Upper lobe of right lung (tissue), 1 donor: Measurements from ENCODE around the gene OSBP. TPM values are rescaled to one million over a fixed set of nuclear protein-coding genes. Genes with fewer than 3 reads are reported as not detected.
A peak's percentile ranks its signal among the peaks of the same experiment; 100 is the strongest.

Source experiments
- ATAC-seq: fragments of 200-7000 bp; cut with Tn5 transposase; one replicate; pipeline ENCODE4 v1.9.1; 2020; ENCODE audit warnings: mild to moderate bottlenecking, moderate library complexity
- DNase-seq: peaks from one replicate; pipeline ENCODE4 v3.0.0-alpha.2; 2020
- H3K27ac ChIP-seq: fragments of 200-600 bp; one replicate; pipeline ENCODE4 v1.8.0; 2022
- H3K27me3 ChIP-seq: fragments of 200-600 bp; one replicate; pipeline ENCODE4 v1.8.0; 2022; ENCODE audit warnings: mild to moderate bottlenecking
- H3K36me3 ChIP-seq: fragments of 200-600 bp; one replicate; pipeline ENCODE4 v1.8.0; 2022
- H3K4me1 ChIP-seq: fragments of 200-600 bp; one replicate; pipeline ENCODE4 v1.8.0; 2022
- H3K4me3 ChIP-seq: fragments of 200-600 bp; one replicate; pipeline ENCODE4 v1.8.0; 2022; ENCODE audit warnings: mild to moderate bottlenecking
- H3K9me3 ChIP-seq: fragments of 200-600 bp; one replicate; pipeline ENCODE4 v1.8.0; 2022
- CTCF ChIP-seq: fragments of 200-600 bp; IDR thresholded peaks from one replicate; pipeline ENCODE4 v1.8.0; 2022; ENCODE audit warnings: antibody characterized with exemption
- intact Hi-C: fragments of 100-400 bp; cut with DNase I; formaldehyde crosslinking; loops from one replicate; pipeline ENCODE4 v1.11.0; 2022
- total RNA-seq: library from RNA; stranded (reverse); fragmentation: NEBNext Ultra II Directional; extraction: Animal tissue kit (Norgen Biotek cat#: 25700); gene quantifications from one replicate; pipeline ENCODE4 v1.2.1, GENCODE V29; 2021
- donor health status: DM: no; HTN: yes; CAD: no; lungs with severe emphysema.

The OSBP gene
- total RNA-seq, 1 donor from 2014 or later: 39.9 TPM

- H3K9me3 ChIP-seq: no peaks in the 10 kb centered on the region
- H3K27ac ChIP-seq: no peak overlapping the region
- H3K36me3 ChIP-seq: no peaks in the 10 kb centered on the region
- TF ChIP-seq CTCF: no peak
- intact Hi-C loops: no loop called here
- DNase-seq: no peak
- H3K27me3 ChIP-seq: no peaks in the 10 kb centered on the region
- no peak for ATAC-seq
- no peak overlapping the region for H3K4me3 ChIP-seq
- peaks cover 4% of the 10 kb centered on the region for H3K4me1 ChIP-seq
These were observed 53.3 kb downstream of the OSBP start for GRCh38 chr11:59562292-59562691.

GRCh38 chr11:59560702-59561473 lies 54.7 kb downstream of the OSBP start:
- no peak for TF ChIP-seq CTCF
- H3K4me3 ChIP-seq: peak overlapping the region; percentile 73
- H3K9me3 ChIP-seq: no peaks in the 10 kb centered on the region
- H3K4me1 ChIP-seq: peaks cover 12% of the 10 kb centered on the region
- no peaks in the 10 kb centered on the region for H3K27me3 ChIP-seq
- peak; percentile 92 for DNase-seq
- peak overlapping the region; percentile 83 for H3K27ac ChIP-seq
- intact Hi-C loops: no loop called here
- H3K36me3 ChIP-seq: no peaks in the 10 kb centered on the region
- ATAC-seq: peak; percentile 91

- no peak for DNase-seq
- Histone ChIP-seq H3K4me3 (peak overlapping the region; percentile 73), H3K27me3 (no peaks in the 10 kb centered on the region), H3K9me3 (no peaks in the 10 kb centered on the region), H3K36me3 (no peaks in the 10 kb centered on the region), H3K4me1 (peaks cover 18% of the 10 kb centered on the region), H3K27ac (peak overlapping the region; percentile 83)
- intact Hi-C loops: no loop called here
- TF ChIP-seq CTCF: no peak
- peak; percentile 69 for ATAC-seq
These were observed 55.3 kb downstream of the OSBP start for GRCh38 chr11:59560290-59560701.

- peaks cover 18% of the 10 kb centered on the region for H3K4me1 ChIP-seq
- peak overlapping the region; percentile 83 for H3K27ac ChIP-seq
- H3K9me3 ChIP-seq: no peaks in the 10 kb centered on the region
- no peak for TF ChIP-seq CTCF
- DNase-seq (no peak), ATAC-seq (no peak)
- H3K36me3 ChIP-seq: no peaks in the 10 kb centered on the region
- peak overlapping the region; percentile 73 for H3K4me3 ChIP-seq
- intact Hi-C loops: no loop called here
- no peaks in the 10 kb centered on the region for H3K27me3 ChIP-seq
These were observed 55.7 kb downstream of the OSBP start for GRCh38 chr11:59559886-59560285.

- no peak overlapping the region for H3K27ac ChIP-seq
These were observed 57.3 kb downstream of the OSBP start for GRCh38 chr11:59558270-59558643.

More at GRCh38 chr11:59558270-59558643, 57.3 kb downstream of the OSBP start:
- TF ChIP-seq CTCF: no peak
- ATAC-seq (no peak), DNase-seq (no peak)
- Histone ChIP-seq H3K4me3 (no peak overlapping the region), H3K36me3 (no peaks in the 10 kb centered on the region), H3K27me3 (no peaks in the 10 kb centered on the region), H3K4me1 (peaks cover 18% of the 10 kb centered on the region), H3K9me3 (no peaks in the 10 kb centered on the region)
- intact Hi-C loops: no loop called here
